GM18519 (cell line): ENCODE results near the gene CBX7.

Experiments used
- ATAC-seq: cut with Tn5 transposase; IDR thresholded peaks from one replicate; pipeline ENCODE4 v1.9.1; 2021; ENCODE audit warnings: mild to moderate bottlenecking, moderate library complexity; ENCODE audit not compliant: unreplicated experiment, low FRiP score

Gene CBX7

DNA sequence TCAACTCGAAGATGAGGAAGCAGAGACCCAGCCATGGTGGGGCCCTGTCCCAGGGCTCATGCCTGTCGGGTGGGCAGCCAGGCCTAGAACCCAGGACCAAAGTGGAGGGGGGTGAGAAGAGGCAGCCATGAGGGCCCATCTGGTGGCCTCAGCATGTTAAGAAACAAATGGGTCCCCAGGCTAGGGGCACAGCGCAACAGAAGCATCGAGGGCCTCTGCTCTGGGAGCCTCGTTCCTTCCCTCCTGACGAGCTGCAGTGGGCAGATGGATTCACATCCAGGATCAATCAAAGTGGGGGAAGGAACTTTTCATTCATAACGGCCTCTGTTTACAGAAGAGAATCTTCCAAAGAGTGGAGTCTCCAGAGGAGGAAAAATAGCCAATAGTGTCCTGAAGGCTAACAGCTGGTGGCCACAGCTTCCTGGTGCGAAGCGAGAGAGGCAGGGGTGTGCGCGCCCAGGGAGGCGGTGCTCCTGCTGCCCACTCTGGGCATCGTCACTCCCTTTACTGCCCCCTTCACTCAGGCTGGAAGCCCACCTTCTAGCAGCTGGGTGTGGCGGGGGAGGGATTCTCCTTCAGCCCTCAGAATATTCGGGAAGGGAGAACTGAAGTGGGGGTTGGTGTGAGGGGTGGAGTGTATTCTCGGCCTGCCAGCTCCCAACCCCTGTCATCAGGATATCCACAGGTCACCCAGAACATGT is 4.3 kb downstream of the CBX7 start:
- ATAC-seq: no peak

DNA sequence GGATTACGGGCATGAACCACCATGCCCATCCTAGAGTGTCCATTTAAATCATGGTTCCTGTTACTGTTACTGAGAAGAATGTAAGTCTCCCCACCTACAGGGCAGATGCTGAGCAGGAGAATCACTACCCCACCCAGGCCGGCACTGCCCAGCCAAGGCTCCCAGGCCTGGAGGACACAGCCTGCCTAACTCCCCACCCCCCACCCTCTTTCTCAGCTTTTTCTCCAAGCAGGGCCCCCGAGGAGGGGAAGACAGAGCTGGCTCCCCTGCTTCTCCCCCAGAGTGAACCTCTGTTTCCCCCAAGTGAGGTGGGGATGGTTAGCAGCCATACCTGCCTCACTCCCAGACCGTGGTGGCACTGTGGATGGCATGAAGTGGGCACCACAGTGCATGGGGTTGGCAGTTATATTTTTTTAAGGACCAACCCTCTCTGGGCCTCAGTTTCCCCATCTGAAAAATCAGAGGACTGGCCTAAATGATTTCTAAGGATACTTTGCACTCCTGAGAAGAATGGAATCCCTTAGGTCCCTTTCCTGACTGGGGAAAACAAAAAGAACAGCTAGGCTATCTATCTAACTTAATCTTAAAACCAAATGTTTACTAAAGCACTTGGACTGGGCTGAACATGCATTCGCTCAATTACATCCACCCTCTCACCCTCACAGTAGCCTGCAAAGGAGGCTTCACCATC is 5.0 kb downstream of the CBX7 start:
- ATAC-seq: no peak

DNA sequence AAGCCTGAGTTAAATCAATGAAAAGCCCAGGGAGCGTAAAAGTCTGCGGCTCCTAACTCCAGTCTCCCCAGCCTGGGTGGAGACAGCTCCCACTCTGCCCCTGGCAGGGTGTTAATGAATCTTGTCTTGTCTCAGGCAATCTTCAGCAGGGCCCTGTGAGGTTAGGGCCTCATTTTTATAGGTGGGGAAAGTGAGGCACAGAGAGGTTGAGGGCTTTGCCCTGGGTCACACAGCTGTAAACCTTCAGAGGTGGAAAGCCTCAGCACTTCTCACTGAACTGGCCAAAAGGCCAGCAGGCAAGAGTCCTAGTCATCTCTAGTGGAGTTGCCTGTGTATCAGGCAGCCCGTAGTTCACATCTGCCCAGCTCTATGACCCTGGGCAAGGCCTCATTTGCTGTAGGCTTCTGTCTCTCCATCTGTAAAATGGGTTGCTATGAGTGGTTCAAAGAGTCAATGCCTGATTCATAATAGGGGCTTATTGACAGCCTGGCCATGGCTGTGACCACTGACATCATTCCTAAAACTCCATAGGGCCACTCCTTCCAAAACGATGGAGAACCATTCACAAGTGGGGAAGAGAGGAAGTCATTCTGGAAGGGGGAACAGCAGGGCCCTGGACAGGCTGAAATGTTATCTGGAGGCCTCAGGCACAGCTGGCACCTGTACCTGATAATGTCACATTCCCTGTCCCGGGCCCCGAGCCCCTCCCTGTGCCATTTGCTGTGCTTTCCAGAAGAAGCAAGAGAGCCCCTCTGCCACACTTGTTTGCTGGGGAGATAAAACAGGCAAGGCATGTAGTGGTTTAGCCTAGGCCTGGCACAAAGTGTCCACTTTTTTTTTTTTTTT is 6.0 kb downstream of the CBX7 start:
- ATAC-seq: no peak

DNA sequence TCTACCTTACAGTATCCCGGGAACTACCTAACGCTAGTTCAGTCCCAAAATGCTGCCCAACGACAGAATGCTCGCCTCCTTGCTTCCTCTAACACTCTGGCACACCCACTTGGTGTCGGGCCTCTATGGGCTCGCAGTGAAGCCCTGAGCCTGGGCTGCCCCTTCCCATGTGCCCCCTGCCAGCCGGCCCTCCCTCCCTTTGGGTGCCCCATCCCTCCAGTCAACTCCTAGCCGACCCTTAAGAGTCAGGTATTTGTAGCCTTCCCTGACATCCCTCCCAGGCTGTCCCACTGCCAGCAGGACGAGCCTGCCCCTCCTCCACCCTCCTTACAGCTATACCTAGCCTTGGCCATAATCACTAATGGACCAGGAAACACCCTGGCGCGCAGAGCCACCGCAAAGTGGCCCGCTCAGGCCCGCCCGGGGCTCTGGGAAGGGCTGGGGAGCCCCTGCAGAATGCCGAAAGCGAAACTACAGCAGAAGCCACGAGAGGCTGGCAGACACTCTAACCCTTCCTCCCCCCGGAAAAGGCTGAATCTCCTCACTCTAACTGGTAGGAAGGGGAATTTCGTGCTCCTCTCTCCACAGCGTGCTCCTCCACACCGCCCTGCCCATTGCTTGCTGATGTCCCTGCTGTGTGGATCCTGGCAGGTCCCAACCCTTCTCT is 8.2 kb downstream of the CBX7 start:
- ATAC-seq: no peak

DNA sequence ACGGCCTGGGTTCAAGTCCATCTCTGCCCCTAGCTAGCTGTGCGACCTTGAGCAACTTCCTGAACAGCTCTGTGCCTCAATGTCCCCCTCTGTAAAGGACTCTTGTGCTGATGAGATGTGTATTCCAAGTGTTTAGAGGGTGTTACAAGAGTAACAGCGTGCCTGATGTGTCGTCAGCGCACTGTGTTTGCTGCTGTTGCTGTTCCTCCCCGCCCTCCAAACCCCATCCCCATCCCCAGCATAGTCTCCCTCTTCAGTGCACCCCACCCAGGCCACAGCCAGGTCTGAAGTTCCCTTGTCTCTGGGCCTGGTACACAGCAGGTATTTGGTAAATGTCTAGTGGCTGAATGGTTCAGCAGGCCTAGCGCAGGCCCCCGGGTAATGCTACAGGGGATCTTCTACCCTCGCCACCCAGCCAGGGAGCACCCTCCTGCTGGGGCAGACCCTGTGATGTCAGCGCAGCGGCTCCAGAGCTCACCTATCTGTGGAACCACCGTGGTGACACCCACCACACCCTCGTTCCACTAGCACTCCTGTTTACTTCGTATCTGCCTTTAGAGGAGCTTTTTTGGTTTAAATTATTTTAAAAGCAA is 10.3 kb downstream of the CBX7 start:
- ATAC-seq: no peak

DNA sequence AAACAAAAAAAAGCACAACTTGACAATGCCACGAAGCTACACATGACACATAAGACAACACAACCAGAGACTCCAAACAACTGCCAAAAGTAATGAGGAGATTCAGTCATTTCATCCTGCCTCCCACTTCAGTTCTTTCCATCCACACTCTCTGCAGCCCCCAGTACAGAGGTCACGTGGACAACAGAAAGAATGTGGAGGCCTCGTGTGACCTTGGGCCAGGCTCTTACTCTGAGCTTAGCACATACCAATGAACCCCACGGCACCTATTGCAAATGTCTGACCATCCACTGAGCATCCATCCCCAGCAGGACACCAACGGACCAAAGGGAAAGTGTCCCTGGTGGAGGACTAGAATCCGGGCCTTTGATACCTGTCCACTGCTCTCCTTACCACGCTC is 12.5 kb downstream of the CBX7 start:
- ATAC-seq: no peak

DNA sequence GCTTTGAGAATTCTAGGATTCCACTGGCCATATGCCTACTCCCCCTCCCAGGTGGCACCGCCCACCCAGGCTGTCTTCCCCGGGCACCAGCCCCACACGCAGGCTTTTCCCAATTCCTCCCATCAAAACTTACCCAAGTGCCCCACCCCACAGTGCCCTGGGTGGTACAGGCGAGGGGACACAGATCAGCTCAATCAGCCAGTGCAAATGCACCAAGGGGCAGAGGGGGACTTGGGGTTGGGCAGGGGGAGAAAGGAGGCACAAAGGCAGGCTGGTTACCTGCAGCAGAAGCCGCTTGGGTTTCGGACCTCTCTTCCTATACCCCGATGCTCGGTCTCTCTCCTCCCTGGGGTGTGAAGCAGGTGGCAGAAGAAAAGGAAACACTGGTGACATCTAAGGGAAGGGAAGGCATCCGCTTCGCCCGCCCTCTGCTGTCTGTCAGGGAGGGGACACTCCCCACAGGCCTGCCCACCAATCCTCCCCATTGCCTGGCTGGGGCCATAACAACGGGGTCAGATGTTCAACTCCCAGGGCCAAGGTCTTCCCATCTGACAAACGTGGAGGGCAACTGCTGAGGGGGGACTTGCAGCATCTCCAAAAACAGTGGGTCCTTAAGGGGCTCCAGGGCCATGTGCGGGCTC is 14.0 kb downstream of the CBX7 start:
- ATAC-seq: no peak

DNA sequence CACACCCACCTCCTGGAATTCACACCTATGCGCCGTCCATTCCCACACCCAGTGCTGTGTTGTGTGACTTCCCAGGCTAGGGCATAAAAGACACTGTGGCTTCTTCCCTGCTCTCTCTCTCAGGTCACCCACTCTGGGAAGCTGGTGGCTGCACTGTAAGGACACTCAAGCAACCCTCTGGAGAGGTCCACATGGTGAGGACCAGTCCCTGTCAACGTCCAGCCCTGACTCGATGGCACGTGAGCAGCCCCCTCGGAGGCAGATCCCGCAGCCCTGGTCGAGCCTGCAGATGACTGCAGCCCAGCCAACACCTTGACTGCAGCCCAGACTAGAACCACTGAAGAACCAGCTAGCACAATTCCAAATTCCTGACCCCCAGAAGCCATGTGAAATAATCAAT is 16.2 kb downstream of the CBX7 start:
- ATAC-seq: no peak

DNA sequence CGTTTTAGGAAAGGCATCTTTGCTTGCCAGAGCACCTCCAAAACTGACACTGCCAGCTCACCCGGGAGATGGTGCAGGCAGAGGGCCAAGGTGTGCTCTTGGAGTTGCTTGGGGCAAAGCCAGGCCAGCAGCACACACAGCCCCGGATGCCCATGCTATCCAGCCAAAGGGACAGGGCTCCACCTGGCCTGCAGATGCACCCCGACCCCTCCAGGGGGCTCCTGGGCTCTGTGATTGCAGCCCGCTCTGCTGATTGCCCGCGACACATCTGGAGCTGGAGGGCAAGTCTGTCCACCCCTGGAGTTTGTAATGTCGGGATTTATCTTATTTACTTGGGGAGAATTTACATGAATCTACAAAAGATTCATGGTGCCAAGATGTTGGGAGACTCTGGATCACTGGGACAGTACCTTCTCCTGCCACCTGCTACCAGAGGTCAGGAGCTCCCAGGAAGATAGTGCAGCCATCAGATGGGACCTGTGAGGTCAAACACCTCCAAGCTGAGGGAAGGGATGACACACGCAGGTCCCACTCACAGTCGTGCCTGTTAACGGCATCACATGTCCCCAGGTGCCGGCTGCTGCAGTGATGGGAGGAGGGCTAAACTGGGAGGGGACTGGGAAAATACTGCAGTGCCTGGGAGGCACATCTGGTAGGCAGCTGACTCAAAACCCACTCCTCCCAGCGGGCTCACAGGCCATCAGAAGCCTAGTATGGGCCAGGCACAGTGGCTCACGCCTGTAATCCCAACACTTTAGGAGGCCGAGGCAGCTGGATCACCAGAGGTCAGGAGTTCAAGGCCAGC is 17.2 kb downstream of the CBX7 start:
- no peak for ATAC-seq

DNA sequence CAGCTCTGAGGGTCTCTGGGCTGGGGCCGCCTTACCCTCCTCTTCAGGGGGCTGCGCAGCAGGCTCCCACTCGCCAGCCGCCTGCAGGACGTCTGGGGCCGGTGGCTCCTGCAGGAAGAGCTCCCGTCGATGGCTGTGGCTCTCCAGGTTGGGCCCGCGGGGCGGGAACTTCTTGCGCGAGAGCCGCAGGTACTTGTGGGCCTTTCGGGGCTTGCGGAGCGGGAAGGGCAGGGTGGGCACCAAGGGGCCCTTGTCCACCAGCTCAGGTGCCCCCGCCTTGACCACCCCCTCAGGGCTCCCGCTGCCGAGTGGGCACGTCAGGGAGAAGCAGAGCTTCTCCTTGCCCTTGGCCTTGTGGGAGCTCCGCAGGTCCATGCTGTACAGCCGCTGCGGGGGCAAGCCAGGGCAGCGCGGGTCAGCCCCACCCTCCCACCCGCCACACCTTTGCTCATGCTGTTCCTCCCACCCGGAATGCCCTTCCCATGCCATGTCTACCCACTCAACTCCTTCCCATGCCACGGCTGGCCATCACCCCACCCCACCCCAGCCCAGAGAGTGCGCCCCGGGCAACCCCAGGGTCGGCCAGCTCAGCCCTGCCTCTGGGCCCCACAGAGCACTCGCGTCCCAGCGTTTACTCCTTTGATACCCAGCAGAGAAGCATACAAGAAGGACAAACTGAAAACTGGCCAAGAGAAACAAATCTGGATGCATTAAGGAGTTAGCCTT is 18.0 kb downstream of the CBX7 start:
- no peak for ATAC-seq

DNA sequence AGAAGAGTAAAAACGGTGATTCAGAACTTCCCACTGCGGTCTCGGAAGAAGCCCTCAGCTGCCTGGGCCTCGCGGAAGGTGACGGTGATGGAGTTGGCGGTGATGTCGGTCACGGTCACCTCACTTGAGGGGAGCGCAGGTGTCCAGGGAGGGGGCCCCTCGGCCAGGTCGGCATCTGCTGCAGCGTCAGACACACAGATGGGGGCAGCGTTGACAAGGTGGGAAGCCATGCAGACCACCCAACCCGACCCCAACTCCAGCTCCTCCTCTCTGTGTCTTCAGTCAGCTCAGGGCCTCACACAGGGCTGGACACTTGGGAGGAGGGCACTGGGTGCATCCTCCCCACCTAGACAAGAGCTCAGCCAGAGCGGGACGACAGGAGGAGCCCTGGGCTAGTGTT is 18.6 kb downstream of the CBX7 start:
- ATAC-seq: no peak

DNA sequence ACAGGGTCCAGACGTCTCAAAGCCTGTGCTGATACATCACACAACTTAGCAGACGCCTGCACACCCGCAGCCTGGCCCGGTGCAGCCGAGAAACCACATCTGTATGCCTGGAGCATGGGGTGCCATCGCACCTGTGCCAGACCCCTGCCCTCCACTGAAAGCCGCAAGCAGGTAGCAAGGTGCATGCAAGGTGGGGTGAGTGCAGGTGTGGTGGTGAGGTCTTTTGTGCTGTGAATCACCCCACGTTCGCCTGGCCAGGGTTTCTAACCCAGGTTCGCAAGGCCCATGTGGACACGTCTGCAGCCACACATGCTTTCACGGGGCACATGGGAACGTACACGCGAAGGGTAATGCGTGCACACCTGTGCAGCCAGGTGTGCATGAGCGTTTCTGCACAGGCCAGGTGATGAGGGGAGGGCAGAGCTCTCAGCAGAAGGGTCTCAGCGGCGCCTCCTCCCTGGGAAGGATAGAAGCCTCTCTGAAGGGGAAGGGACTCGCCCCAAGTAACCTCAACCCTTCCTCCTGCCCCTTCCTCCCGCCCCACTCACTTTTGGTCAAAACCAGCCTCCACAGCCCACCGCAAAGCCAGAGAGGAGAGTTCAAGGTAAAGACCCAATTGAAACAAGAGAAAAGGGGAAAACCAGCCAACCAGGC is 19.5 kb downstream of the CBX7 start:
- ATAC-seq: no peak

DNA sequence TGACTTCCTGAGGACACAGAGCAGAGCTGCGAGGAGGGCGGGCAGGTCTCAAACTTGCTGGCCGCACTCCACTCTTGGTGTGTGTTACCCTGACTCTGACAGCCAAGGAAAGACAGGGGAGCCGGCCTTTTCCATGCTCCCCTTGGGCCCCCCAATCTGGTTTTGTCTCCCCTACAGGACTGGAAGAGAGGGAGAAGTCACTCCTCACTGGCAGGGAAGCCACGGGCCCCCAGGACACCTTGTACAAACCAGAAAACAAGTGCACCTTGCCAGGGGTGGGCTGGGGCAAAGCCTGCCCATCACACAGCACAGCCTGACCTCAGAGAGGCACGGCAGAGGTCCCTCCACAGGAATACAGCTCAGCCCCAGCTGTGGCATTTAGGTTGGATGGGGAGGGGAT is 20.2 kb downstream of the CBX7 start:
- no peak for ATAC-seq

DNA sequence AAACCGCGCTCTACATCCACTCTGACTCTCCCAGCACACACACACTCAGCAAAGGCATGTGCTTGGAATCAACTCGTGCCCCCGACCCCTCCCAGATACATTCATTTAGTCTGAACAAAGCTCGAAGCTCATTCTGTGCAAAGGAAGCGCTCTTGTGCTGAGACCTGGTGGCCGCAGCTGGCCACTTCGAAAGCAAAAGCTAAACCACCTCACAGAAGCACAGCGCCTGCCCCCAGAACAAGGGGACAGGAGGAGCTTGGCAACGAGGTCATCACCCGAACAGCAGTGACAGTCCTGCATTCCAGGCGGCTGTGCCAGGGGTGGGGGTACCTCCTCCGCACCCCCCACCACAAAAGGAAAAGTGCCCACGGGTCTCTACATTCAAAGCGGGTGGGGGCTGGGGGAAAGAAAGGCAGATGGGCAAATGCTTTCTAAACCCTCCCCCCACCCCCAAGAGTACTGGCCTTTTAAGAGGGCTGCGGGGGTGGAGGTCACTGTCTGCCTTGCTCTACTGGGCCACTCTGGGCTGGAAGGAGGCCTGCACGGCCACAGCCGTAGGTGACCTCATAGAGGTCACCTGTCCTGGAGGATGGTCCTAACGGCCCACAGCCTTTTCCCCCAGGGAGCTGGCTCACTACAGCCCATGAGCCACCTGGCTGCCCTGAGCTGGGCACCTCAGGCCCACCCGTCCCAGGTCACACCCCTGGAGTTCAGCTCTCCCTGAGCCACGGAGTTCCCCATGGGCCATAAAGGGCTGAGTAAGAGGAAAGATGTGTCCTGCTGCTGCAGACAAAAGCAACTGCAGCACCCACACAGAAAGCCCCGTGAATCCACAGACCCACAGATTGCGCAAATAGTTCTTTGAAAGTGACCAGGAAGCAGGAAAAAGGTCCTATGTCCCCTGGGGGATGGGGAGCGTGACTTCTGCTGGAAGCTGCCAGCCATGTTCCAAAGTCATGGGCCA is 21.3 kb downstream of the CBX7 start:
- no peak for ATAC-seq

DNA sequence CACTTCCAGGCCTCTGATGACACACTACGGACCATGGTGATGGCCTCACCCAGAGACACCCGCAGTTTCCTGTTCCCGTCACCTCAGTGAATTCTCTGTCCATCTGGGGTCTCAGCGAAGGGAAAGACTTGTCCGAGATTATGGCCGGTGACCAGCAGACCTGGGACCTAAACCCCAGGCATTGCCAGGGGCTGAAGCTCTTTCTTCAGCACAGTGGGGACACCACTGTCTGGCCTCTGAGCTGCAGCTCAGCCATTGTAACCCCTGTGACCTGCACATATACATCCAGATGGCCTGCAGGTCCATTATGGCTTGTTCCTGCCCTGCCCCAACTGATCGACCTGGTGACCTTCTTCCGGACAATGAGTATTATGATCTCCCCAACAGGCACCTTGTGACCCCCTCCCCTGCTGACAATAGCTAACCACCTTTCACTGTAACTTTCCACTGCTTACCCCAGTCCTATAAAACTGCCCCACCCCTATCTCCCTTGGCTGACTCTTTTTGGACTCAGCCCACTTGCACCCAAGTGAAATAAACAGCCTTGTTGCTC is 22.3 kb downstream of the CBX7 start:
- no peak for ATAC-seq

DNA sequence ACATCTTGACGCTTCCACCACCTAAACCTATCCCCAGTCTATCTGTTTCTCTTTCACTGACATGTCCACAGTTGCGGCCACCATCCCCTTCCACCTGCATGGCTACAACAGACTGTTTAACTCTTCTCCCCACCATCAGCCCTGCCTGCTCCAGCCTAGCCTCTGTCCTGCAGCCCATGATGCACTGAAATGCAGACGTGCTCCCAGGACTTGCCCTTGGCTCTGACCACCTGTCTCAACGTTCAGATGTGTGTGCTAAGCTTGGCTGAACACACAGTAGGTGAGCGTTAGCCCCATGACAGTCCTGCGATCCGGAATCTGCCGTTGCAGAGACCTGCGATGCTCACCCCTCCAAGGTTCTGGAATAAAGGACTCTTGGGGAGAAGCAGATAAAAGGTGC is 22.7 kb downstream of the CBX7 start:
- no peak for ATAC-seq

DNA sequence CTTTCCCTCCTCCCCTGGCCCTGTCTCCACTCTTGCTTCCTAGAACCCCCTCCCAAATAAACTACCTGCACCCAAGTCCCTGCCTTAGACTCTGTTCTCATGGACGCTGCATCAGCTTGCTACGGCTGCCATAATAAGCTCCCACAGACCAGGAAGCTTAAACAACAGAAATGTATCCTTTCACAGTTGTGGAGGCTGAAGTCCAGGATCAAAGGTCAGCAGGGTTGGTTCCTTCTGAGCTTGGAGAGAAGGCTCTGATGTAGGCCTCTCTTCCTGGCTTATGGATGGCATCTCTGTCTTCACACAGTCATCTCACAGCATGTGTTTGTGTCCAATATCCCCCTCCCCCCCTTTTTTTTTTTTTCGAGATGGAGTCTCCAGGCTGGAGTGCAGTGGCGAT is 23.4 kb downstream of the CBX7 start:
- ATAC-seq: no peak
